Measurements from ENCODE around the gene RMND1. TPM values are rescaled to one million over a fixed set of nuclear protein-coding genes. Genes with fewer than 3 reads are reported as not detected.
A peak's percentile ranks its signal among the peaks of the same experiment; 100 is the strongest.

RMND1 gene
- total RNA-seq, 1 experiment from 2014 or later: 37.6 TPM

DNA sequence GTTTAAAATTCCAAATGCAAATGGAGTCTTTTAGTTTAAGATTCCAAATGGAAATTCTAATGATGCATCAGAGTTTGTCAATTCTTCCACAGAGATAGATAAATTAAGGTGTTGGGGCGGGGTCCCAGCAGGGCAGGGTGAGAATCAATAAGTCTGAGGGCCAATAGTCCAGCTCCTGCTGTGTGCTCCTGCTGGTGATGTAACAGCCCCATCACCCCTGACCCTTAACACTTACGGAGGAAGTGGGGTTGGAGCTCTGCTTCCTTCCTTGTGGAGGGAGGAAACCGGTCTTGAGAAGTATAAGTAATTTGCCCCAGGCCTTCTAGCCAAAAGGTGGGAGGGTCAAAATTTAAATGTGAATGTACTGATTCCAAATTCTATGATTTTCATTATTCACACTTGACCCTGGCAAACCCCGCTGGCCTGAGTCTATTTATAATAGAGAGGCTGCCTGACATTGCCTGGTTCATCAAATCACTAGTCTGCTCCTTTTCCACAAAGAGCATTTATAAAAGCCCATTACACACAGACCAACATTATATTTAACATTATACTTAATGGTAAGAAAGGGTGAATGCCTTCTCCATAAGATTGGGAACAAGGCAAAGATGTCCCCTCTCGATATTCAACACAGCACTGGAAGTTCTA, 77.8 kb downstream of the RMND1 start:
- ChIA-PET CTCF (interaction anchor here (0.7 to 1.0 kb wide), 4 partner anchors 27 to 1580 kb away, joined by 3 to 6 read pairs (median 4); no protein-coding TSS in a partner anchor), POLR2A (interaction anchor here (0.6 to 4.0 kb wide), 9 partner anchors 10 to 1624 kb away, joined by 3 to 70 read pairs (median 4); partner anchors contain the start of genes RMND1 and ZBTB2)
- BruUV-seq (replicated peaks): no TSS peak
- Mint-ChIP-seq H3K4me1 (ENCODE audit: insufficient read depth, unreplicated experiment) (peaks cover 9% of the 10 kb centered on the region), H3K36me3 (ENCODE audit: insufficient read depth, unreplicated experiment) (peaks cover 16% of the 10 kb centered on the region), H3K27ac (ENCODE audit: low read depth, unreplicated experiment) (peak overlapping the region; percentile 92), H3K4me3 (ENCODE audit: unreplicated experiment) (peak overlapping the region; percentile 34), H3K27me3 (ENCODE audit: insufficient read depth, unreplicated experiment) (no peaks in the 10 kb centered on the region), H3K9me3 (ENCODE audit: unreplicated experiment) (no peaks in the 10 kb centered on the region)
- intact Hi-C loops (cut with micrococcal nuclease): no loop called here
- TF ChIP-seq, protein P1, sequence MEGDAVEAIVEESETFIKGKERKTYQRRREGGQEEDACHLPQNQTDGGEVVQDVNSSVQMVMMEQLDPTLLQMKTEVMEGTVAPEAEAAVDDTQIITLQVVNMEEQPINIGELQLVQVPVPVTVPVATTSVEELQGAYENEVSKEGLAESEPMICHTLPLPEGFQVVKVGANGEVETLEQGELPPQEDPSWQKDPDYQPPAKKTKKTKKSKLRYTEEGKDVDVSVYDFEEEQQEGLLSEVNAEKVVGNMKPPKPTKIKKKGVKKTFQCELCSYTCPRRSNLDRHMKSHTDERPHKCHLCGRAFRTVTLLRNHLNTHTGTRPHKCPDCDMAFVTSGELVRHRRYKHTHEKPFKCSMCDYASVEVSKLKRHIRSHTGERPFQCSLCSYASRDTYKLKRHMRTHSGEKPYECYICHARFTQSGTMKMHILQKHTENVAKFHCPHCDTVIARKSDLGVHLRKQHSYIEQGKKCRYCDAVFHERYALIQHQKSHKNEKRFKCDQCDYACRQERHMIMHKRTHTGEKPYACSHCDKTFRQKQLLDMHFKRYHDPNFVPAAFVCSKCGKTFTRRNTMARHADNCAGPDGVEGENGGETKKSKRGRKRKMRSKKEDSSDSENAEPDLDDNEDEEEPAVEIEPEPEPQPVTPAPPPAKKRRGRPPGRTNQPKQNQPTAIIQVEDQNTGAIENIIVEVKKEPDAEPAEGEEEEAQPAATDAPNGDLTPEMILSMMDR (IDR thresholded peaks at IDR 0.05; ENCODE audit: unreplicated experiment): no peak
- DNase-seq (ENCODE audit: unreplicated experiment): no peak

DNA sequence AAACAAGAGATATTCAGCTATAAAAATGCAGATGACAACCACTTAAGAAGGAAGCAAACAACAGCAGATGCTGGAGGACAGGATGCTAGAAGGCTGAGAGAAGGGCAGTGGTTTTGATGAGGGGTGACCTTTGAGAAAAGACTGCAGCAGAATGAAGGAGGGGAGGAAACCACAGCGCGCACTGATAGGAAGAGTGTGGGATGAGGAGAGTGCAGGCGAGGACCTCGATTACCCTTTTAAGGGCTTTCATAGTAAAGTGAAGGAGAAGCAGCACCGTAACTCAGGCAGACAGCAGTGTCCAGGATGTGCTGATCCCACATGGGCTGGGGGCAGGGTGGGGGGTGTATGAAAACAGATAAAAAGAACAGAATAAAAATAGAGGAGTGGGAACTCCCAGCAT, 79.8 kb downstream of the RMND1 start:
- peak overlapping the region; percentile 57 for H3K27ac Mint-ChIP-seq (ENCODE audit: low read depth, unreplicated experiment)
- TF ChIP-seq, protein P1 (IDR thresholded peaks at IDR 0.05; ENCODE audit: unreplicated experiment): no peak
- no peaks in the 10 kb centered on the region for H3K27me3 Mint-ChIP-seq (ENCODE audit: insufficient read depth, unreplicated experiment)
- no TSS peak for BruUV-seq (replicated peaks)
- ChIA-PET CTCF (no interaction called here), POLR2A (interaction anchor here (0.7 kb wide), 1 partner anchor 514 kb away, joined by 4 read pairs; no protein-coding TSS in a partner anchor)
- no peak for DNase-seq (ENCODE audit: unreplicated experiment)
- H3K36me3 Mint-ChIP-seq (ENCODE audit: insufficient read depth, unreplicated experiment): peaks cover 22% of the 10 kb centered on the region
- H3K4me1 Mint-ChIP-seq (ENCODE audit: insufficient read depth, unreplicated experiment): peaks cover 9% of the 10 kb centered on the region
- intact Hi-C loops (cut with micrococcal nuclease): no loop called here
- H3K9me3 Mint-ChIP-seq (ENCODE audit: unreplicated experiment): no peaks in the 10 kb centered on the region
- H3K4me3 Mint-ChIP-seq (ENCODE audit: unreplicated experiment): no peak overlapping the region

DNA sequence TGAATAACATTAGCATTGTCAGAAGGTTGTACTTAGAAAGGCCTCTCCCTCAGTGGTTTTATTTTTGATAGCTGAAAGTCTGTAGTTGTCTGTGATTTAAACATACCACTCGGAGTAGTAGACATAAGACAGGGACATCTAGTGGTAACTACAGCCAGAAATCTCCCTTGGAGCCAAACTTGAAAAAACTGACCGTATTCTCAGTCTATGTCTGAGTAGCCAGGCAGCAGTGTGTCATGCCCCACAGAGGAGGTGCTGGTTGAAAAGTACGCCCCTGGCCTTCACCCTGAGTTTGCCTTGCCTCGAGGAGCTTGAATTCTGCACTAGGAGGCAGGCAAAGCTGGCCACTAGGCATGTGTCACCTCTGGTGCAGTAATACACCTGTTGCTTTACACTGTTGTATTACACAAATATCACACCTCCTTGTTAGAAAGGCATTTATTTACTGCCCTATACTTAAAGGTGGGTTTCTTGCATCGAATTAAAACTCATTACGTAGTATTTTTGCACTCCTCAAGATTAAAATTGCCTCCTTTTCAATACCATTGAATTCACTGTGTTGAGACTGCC, 81.3 kb downstream of the RMND1 start:
- H3K9me3 Mint-ChIP-seq (ENCODE audit: unreplicated experiment): no peaks in the 10 kb centered on the region
- H3K4me1 Mint-ChIP-seq (ENCODE audit: insufficient read depth, unreplicated experiment): peaks cover under 1% of the 10 kb centered on the region
- no peaks in the 10 kb centered on the region for H3K27me3 Mint-ChIP-seq (ENCODE audit: insufficient read depth, unreplicated experiment)
- TF ChIP-seq, protein P1 (IDR thresholded peaks at IDR 0.05; ENCODE audit: unreplicated experiment): no peak
- peaks cover 33% of the 10 kb centered on the region for H3K36me3 Mint-ChIP-seq (ENCODE audit: insufficient read depth, unreplicated experiment)
- CTCF ChIA-PET: interaction anchor here (0.8 to 1.5 kb wide), 2 partner anchors 14 to 479 kb away, joined by 3 to 5 read pairs; no protein-coding TSS in a partner anchor
- POLR2A ChIA-PET: no interaction called here
- no peak overlapping the region for H3K4me3 Mint-ChIP-seq (ENCODE audit: unreplicated experiment)
- intact Hi-C loops (cut with micrococcal nuclease): no loop called here
- H3K27ac Mint-ChIP-seq (ENCODE audit: low read depth, unreplicated experiment): no peak overlapping the region
- BruUV-seq (replicated peaks): no TSS peak
- no peak for DNase-seq (ENCODE audit: unreplicated experiment)

DNA sequence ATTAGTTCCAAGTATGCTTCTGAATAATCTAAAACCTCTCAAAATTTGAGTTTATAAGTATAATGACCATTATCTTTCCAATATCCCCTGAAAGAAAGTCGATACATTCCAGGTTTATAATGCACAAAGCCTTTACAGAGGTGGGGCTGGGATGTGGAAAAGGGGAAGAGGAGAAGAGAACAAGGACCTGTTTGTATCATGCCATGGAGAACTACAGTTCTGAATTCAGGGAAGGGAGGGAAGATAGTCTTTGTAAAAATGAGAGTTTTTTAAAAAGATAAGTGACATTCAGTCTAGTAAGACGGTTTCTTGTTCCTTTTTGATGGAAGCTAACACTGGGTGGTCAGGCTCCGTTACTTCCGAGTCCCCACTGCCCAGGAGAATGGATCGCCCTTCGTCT, 86.7 kb downstream of the RMND1 start:
- Mint-ChIP-seq H3K9me3 (ENCODE audit: unreplicated experiment) (no peaks in the 10 kb centered on the region), H3K36me3 (ENCODE audit: insufficient read depth, unreplicated experiment) (peaks cover 66% of the 10 kb centered on the region), H3K27ac (ENCODE audit: low read depth, unreplicated experiment) (no peak overlapping the region), H3K4me1 (ENCODE audit: insufficient read depth, unreplicated experiment) (no peaks in the 10 kb centered on the region), H3K27me3 (ENCODE audit: insufficient read depth, unreplicated experiment) (no peaks in the 10 kb centered on the region), H3K4me3 (ENCODE audit: unreplicated experiment) (no peak overlapping the region)
- BruUV-seq (replicated peaks): TSS peak; percentile 46
- ChIA-PET POLR2A (interaction anchor here (0.6 kb wide), 1 partner anchor 123 kb away, joined by 3 read pairs; no protein-coding TSS in a partner anchor), CTCF (no interaction called here)
- DNase-seq (ENCODE audit: unreplicated experiment): no peak
- intact Hi-C loops (cut with micrococcal nuclease): no loop called here
- TF ChIP-seq, protein P1 (IDR thresholded peaks at IDR 0.05; ENCODE audit: unreplicated experiment): no peak
